Hematopoietic multipotent progenitor cell treated with erythropoietin and hydrocortisone succinate and interleukin-3 and kit ligand, for 4 days (in vitro differentiated cells): Measurements from ENCODE around the gene CCNB1.
"Not testable (repeated sequence)": the region's sequence is repeated elsewhere in the genome, so short reads cannot be mapped to it uniquely, and the experiment has no call there.

Source experiments
- DNase-seq: peaks from one replicate; pipeline ENCODE4 v3.0.0-alpha.2; 2015

CCNB1 gene

GRCh38 chr5:69187342-69187741, 20.4 kb downstream of the CCNB1 start:
- peak; percentile 38 for DNase-seq

GRCh38 chr5:69188811-69189161, 21.8 kb downstream of the CCNB1 start:
- DNase-seq = no peak

GRCh38 chr5:69189162-69190086, 22.5 kb downstream of the CCNB1 start, which contains the start of gene CENPH:
Gene CENPH (plus strand): TSS chr5:69189583. CDS start chr5:69189635, 52 bp downstream.
- DNase-seq = peak; percentile 97

- DNase-seq = no peak
These were observed 35.5 kb downstream of the CCNB1 start for GRCh38 chr5:69202497-69202896.

- no peak for DNase-seq
These were observed 39.7 kb downstream of the CCNB1 start for GRCh38 chr5:69206528-69207190.

GRCh38 chr5:69209602-69210001, 42.7 kb downstream of the CCNB1 start:
- DNase-seq = no peak

- DNase-seq = no peak
These were observed 44.2 kb downstream of the CCNB1 start for GRCh38 chr5:69211200-69211599.

- no peak for DNase-seq
These were observed 45.1 kb downstream of the CCNB1 start for GRCh38 chr5:69212022-69212421.

GRCh38 chr5:69213513-69214215, 46.7 kb downstream of the CCNB1 start:
- peak; percentile 19 for DNase-seq

GRCh38 chr5:69217151-69217511, 50.2 kb downstream of the CCNB1 start:
- peak; percentile 55 for DNase-seq

- DNase-seq = peak; percentile 98
These were observed 50.9 kb downstream of the CCNB1 start for GRCh38 chr5:69217548-69218526.

GRCh38 chr5:69219939-69220338, 53.0 kb downstream of the CCNB1 start:
- DNase-seq = no peak

- DNase-seq = not testable (repeated sequence)
These were observed 53.4 kb downstream of the CCNB1 start for GRCh38 chr5:69220371-69220770.

- DNase-seq = not testable (repeated sequence)
These were observed 53.9 kb downstream of the CCNB1 start for GRCh38 chr5:69220833-69221232.

- no peak for DNase-seq
These were observed 57.6 kb downstream of the CCNB1 start for GRCh38 chr5:69224520-69224919.

- no peak for DNase-seq
These were observed 58.9 kb downstream of the CCNB1 start for GRCh38 chr5:69225860-69226259.
